A549 (cell line): ENCODE results near the gene LIMCH1.

Source experiments
- BHLHE40 ChIP-seq: IDR thresholded peaks from 2 replicates; pipeline ENCODE4 v1.6.1; 2012; ENCODE audit warnings: low read depth, low read length, inconsistent platforms
- PBX3 ChIP-seq: IDR thresholded peaks from 2 replicates; pipeline ENCODE4 v1.6.1; 2012
- USF2 ChIP-seq: fragments of 450-650 bp; IDR thresholded peaks from 2 replicates; pipeline ENCODE4 v1.6.1; 2014; ENCODE audit warnings: antibody characterized with exemption
- TF ChIP-seq, protein P1 (sequence below): fragments of >200 bp; sonication (Bioruptor Twin); formaldehyde crosslinking; IDR thresholded peaks from 3 replicates; pipeline ENCODE4 v1.5.1; 2016

- TF ChIP-seq, protein P1, sequence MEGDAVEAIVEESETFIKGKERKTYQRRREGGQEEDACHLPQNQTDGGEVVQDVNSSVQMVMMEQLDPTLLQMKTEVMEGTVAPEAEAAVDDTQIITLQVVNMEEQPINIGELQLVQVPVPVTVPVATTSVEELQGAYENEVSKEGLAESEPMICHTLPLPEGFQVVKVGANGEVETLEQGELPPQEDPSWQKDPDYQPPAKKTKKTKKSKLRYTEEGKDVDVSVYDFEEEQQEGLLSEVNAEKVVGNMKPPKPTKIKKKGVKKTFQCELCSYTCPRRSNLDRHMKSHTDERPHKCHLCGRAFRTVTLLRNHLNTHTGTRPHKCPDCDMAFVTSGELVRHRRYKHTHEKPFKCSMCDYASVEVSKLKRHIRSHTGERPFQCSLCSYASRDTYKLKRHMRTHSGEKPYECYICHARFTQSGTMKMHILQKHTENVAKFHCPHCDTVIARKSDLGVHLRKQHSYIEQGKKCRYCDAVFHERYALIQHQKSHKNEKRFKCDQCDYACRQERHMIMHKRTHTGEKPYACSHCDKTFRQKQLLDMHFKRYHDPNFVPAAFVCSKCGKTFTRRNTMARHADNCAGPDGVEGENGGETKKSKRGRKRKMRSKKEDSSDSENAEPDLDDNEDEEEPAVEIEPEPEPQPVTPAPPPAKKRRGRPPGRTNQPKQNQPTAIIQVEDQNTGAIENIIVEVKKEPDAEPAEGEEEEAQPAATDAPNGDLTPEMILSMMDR: no peak
- TF ChIP-seq BHLHE40: no peak
- no peak for TF ChIP-seq PBX3
- no peak for TF ChIP-seq USF2
Observed at GRCh38 chr4:41619161-41619560, 81.2 kb downstream of the LIMCH1 start.
